Hematopoietic multipotent progenitor cell (in vitro differentiated cells): ENCODE measurements around the gene ATAD5. TPM values are rescaled to one million over a fixed set of nuclear protein-coding genes. Genes with fewer than 3 reads are reported as not detected.
A peak's percentile ranks its signal among the peaks of the same experiment; 100 is the strongest.

Experiments used
- DNase-seq, 3 donors: peaks; one replicate each; pipeline ENCODE4 v3.0.0-alpha.2; 2011 to 2015; ENCODE audit warnings: low read depth in 2 of 3, low spot score in 2 of 3
- total RNA-seq: library from RNA; depleted of rRNA; stranded (reverse); fragments of >200 nt; gene quantifications from one replicate; pipeline ENCODE4 v1.2.3, GENCODE V29; 2012

Gene ATAD5
- total RNA-seq, 1 donor, result 1.9 TPM

DNA sequence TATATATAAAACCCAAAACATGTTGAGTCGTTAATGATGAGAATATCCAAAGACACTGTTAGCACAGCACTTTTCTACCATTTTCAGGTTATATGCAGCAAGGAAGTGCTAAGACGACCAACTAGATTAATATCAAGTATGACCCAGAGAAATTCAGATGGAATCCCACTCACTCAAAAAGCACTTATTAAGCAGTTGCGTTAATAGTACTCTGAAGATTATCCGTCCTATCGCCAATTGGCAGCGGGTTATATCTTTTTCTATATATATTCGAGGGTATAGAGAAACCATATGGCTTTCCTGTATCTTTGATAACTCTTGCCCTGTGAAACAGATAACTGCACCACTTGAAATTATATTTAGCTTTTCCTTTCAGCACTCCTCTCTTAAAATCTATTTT is 8.3 kb upstream of the ATAD5 start:
- no peak for DNase-seq

DNA sequence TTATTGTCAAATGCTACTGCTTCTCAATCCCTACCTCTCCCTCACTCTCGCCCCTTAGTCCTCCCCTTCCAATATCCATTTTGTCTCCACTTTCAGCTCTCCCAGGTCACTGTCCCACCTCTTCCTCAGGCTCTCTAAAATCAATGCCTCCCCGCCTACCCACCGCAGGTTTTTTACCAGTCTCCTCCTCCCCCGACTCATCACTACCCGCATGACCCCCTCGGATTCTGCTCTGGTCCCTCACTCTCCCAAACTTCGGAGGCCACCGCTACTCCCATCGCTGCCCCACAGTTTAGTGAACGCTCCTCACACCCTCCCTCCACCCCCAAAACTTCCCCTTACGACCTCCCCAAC is 7.8 kb upstream of the ATAD5 start:
- peak in 1 of 3 donors; percentile 45 for DNase-seq

DNA sequence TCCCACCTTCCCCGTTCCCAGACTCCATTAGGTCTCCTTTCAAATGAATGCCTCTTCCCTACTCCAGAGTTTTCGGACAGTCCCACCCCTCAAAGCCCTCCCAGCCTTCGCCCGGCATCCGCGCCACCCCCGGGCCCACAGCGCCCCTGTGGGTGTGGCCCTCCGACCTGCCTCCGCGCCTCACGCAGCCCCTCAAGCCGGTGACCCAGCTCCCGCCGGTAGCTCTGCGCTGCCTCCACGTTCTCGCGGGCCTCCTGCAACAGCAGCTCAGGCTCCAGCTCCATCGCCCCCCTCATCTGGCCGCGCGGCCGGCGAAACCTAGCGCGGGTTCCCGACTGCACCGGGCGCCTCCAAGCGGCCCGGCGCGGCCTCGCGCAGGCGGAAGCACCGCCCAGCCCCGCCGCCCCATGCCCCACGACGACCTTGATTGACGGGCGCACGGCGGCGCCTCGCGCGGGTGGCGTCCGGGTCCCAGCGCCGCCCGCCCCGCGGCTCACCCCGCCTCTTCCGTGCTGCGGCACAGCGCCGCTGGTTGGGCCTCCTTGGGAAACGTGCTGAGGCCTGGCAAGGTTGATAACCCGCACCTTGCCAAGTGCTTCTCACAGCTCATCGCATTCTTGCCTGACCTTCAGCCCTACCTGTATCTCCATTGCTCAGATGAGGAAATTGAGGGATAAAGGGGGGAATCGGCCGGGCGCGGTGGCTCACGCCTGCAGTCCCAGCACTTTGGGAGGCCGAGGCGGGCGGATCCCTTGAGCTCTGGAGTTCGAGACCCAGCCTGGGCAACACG is 7.2 kb upstream of the ATAD5 start, which contains the start of gene CRLF3:
CRLF3 (minus strand) TSS at position 337 of the 790 bp plus-strand sequence; CDS start at position 296, 41 bp downstream.
- DNase-seq, result peak; percentile 81 to 95 (median 94)

DNA sequence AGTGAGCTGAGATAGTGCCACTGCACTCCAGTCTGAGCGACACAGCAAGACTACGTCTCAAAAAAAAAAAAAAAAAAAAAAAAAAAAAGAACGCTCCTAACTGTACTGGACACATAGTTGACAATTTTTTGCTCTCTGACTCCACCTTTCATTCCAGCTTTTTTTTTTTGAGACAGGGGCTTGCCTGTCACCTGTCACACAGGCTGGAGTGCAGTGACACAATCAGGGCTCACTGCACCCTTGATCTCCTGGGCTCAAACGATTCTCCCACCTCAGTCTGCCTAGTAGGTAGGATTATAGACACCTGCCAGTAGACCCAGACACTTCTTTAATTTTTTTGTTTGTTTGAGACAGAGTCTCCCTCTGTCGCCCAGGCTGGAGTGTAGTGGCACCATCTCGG is 4.7 kb upstream of the ATAD5 start:
- DNase-seq, result no peak

DNA sequence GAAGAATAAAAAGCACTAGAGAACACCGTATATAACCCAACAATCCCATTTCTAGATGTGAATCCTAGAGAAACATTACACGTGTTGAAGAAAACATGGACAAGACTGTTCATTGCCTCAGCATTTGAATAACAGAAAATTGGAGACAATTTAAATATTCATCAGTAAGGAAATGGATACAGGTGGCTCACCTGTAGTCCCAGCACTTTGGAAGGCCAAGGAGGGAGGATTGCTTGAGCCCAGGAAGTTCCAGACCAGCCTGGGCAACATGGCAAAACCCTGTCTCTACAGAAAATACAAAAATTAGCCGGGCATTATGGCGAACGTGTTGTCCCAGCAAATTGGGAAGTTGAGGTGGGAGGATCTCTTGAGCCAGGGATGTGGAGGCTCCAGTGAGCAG is 2.7 kb upstream of the ATAD5 start:
- DNase-seq, result no peak

DNA sequence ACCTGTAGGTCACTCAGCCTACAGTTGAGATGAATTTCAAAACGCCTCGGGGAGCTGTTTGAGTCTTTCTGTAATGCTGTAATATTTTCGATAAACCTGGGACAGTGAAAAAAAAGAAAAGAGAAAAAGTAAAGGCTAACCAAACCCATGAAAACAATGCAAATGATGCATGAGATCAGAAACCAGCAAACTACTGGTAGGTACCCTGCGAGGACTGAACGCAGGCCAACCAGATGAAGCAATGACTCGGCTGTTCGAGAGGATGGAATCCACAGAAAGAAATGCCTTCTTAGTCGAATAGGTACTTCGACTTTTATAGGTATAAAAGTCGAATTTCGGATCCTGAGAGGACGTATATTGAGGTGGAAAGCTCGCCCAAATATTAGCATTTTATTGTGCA is 509 bp upstream of the ATAD5 start:
- DNase-seq, result peak in 1 of 3 donors; percentile 22

DNA sequence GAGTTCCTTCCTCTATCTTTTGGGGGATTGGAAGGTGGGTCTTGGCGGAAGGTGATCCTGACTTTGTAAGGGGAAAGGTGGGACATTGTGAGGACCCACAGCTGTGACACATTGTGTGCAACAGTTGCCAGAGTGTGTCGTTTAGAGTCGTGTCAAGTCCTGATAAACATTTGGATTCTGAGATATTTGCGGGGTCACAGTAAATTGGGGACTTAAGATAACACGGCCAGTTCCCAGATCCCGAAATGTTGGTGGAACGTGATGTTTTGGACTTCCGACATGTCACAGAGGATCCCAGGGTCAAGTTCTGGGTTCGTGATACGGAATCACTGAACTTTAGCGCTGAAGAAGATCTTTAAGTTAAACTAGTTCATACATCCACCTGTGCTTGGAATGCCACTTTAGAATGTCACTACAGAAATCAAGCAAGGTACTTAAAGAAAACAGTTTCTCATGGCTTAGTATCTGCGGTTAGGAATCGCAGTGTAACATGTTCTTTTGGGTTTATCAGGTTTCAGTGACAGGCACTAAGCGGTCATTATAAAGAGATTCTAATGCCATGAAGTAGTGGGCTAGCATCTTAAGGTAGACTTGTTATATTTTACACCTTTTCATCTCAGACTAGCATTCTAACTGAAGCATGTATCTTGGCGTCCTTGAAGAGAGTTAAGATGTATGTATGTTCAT is 815 bp downstream of the ATAD5 start:
- no peak for DNase-seq

DNA sequence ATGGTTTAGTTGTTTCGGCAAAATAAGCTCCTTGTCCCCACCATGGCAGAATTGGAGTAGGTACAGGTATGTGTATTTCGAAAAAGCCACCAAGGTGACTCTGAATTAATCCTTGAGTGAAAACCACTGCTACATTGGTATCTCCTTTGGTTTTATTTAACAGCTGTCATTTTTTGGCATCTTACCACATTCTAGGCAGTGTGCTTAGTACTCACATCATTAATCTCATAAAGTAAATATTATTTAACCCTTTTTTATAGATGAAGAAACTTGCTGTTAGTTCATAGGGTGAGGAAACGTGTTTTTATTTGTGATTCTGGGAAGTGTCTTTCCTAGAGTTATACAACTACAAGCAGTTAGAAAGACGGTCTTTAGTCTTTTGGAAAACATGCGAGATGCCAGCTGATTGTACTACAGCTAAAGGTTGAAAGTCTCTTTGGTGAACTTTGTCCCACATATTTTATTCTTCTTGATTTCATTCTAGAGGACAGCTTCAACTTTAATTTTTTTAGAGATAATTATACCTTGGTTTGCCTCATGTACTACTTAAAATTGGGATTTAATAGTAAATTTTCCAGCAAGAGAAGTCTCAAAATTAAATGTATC is 6.5 kb downstream of the ATAD5 start:
- DNase-seq, result no peak

DNA sequence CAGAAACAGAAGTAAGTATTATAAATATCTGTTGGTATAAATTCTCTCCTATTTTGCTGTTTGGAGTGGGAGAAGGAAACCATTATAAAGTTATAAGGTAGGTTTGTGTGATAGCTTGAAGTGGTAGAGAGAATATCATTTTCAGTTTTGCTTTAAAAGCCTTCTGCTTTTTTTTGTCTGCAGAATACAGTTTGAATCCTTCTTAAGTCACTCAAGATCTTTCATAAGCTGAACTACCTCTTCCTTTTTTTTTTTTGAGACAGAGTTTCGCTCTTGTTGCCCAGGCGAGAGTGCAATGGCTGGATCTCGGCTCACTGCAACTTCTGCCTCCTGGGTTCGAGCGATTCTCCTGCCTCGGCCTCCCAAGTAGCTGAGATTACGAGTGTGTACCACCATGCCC is 9.0 kb downstream of the ATAD5 start:
- DNase-seq, result peak in 1 of 3 donors; percentile 33

DNA sequence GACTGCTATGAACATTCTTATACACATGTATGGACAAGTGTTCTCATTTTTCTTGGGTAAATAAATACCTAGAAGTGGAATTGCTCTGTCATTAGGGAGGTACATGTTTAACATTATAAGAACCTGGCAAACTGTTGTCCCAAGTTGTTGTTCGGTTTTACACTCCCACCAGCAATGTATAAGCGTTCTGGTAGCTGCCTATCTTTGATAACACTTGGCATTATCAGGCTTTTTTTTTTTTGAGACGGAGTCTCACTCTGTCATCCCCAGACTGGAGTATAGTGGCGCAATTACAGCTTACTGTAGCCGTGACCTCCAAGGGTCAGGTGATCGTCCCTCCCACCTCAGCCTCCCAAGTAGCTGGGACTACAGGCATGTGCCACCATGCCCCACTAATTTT is 16.3 kb downstream of the ATAD5 start:
- no peak for DNase-seq

DNA sequence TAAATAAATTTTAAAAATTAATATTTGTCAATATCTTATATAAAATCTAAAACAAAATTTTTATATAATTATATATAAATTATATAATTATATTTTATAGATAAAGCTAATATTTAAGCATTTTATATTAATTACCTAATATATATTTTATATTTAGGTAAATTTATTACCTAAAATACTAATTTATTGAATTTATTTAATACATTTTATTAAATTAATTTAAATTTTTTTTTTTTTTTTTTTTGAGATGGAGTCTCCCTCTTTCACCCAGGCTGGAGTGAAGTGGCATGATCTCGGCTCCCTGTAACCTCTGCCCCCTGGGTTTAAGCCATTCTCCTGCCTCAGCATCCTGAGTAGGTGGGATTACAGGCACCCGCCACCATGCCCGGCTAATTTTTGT is 22.4 kb downstream of the ATAD5 start:
- no peak for DNase-seq

DNA sequence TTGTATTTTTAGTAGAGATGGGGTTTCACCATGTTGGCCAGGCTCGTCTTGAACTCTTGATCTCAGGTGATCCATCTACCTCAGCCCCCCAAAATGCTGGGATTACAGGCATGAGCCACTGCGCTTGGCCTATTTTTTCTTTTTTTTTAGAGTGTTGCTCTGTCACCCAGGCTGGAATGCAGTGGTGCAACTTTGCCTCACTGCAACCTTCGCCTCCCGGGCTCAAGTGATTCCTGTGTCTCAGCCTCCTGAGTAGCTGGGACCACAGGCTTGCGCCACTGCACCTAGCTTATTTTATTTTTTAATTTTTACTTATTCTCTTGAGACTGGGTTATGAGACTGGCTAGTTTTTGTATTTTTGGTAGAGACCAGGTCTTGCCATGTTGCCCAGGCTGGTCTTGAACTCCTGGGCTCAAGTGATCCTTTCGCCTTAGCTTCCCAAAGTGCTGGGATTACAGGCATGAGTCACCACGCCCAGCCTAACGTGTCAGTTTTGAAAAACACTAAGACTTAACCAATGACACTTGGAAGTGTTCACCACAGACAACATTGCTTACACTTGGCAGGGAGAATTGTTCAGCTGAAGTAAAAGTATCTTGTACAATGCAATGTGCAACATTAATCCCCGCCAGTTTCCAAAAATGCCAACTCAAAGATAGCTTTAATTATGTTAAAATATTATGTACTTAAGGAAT is 26.9 kb downstream of the ATAD5 start:
- no peak for DNase-seq

DNA sequence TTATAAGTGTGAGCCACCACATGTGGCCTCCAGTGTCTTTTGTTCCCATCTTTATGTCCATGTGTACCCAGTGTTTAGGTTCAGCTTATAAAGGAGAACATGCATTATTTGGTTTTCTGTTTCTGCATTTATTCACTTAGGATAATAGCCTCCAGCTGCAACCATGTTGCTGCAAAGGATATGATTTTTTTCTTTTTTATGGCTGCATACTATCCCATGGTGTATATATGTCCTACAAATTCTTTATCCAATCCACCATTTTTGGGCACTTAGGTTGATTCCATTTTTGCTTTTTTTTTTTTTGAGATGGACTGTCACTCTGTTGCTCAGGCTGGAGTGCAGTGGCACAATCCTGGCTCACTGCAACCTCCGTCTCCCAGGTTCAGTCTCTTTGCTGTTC is 32.9 kb downstream of the ATAD5 start:
- no peak for DNase-seq

DNA sequence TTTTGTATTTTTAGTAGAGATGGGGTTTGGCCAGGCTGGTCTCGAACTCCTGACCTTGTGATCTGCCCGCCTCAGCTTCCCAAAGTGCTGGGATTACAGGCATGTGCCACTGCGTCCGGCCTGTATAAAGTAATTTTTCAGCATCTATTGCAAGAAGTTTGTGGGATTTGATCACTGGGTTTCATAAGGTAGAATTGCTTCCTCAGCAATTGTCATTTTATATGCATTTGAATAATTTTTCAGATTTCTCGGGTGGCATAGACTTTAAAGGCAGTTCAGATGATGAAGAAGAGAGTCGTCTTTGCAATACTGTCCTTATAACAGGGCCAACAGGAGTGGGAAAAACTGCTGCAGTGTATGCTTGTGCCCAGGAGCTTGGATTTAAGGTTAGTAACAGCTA is 37.2 kb downstream of the ATAD5 start:
- DNase-seq, result no peak

DNA sequence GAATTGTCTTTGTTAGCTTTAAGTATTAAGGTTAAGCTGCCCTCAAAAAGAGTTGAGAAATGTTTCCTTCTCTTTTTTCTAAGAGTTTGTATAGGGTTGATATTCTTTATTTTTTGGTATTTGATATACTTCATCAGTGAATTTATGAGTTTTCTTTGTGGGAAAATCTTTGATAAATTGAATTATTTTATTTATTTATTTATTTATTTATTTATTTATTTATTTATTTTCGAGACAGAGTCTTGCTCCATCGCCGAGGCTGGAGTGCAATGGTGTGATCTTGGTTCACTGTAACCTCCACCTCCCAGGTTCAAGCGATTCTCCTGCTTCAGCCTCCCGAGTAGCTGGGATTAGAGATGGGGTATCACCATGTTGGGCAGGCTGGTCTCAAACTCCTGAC is 54.4 kb downstream of the ATAD5 start:
- DNase-seq, result no peak

DNA sequence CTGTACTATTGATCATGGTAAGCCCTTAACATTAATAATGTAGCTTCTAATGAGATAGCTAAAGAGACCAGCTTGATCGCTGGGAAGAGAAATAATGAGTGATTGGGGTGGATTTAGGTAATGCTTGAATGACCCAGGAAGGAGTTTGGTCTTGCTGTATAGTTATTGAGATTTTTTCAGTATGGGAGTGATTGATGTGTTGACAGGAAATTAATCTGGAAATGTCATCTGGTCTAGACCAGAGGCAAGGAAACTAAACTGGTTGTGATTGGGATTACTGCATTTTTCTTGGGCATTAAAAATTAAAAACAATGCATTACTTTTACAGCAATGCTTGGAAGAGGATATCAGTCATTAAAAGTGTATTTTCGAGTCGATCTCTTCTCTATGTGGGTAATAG is 62.5 kb downstream of the ATAD5 start:
- no peak for DNase-seq

DNA sequence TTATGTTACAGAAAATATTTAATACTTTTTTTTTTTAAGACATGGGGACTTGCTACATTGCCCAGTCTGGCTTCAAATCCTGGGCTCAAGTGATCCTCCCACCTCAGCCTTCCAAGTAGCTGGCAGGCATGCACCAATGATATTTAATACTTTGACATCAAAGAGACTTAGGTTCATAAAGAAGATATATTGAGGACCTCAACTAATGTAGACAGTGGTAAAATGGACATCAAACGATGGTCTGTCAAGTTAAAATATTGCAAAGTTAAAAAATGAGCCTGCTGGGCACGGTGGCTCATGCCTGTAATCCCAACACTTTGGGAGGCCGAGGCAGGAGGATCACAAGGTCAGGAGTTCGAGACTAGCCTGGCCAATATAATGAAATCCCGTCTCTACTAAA is 65.5 kb downstream of the ATAD5 start:
- DNase-seq, result no peak

DNA sequence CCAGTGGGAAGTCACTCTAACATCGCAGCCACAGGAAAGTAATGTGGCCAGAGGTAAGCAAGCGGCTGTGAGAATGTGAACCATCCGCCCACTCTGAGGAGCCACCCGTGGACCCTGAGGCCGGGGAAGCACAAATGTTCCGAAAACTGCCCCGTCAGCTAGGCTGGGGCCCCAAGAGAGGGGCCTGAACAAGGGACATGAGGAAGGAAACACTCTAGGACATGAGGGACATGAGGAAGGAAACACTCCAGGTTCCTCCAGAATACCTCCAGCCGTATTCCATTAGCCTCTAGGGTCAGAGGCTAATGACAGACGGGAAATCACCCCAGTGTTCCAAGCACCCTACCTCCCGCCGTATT is 74.0 kb downstream of the ATAD5 start:
- peak; percentile 16 to 23 (median 16) for DNase-seq

DNA sequence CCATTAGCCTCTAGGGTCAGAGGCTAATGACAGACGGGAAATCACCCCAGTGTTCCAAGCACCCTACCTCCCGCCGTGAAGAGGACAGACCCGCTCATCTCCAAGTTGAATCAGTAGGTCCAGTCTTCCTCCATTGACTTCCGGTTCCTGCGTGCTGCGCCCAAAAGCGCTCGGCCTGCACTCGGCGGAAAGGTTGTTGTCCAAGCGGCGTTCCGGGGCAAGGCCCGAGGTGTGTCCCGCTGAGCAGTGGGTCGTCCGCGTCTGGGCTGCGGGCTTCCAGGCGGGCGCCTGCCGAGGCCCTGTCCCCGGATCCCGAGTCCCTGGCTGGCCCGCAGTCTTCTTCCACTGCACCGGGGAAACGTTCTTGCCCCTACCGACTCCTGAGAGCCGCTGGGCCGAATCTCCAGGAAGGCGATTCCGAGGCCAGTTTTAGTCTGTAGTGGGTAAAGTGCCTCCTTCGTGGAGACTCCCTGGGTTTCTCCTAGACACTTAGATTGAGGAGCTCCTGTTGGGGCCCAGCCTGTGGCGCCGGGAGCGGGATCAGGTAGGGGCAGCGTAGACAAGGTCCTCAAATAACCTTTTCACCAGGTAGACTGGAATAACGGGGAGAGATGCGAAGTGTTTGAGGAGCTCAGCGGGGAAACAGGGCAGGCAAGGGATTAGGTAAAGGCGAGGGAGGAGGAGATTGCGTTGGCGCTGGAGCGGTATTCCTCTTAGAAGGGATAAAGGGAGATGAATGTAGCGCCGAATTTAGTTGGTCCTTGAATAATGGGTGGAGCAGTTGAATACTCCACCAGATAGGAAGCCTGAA is 74.5 kb downstream of the ATAD5 start, which contains the start of gene TEFM:
TEFM (minus strand) TSS at position 138 of the 811 bp plus-strand sequence; CDS start at position 98, 40 bp downstream.
- DNase-seq, result peak; percentile 63 to 93 (median 88)

DNA sequence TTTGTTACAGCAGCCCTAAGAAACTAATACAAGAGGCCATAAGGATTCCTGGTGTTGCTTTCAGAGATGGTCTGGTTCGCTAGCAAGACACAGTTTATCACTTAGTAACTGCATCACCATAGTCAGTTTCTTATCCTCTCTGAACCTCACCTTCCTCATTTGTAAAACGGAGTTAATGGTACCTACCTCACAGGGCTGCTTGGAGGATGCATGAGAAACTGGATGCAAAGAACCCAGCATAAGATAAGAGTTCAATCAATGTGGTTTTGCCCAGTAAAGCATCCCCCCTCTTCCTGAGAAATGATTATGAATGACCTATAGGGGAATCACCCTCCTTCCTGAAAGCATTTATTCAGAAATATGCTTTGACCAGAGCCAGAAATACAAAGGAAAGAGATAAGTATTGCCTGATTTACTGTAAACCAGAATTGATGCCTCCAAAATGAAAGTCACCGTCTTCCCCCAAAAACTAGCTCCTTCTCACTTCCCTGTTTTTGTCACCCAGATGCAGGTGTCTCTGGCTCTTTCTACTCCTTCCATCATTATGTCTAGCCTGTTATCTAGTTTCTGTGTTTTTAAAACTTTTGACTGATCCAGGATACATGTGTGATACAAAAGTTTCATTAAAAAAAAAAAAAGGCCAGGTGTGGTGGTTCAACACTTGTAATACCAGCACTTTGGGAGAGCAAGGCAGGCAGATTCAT is 77.1 kb downstream of the ATAD5 start:
- no peak for DNase-seq
